Astrocyte (in vitro differentiated cells and primary cell): ENCODE results near the gene SSH2. TPM values are rescaled to one million over a fixed set of nuclear protein-coding genes. Genes with fewer than 3 reads are reported as not detected.

Experiments used
- DNase-seq: peaks from one replicate; pipeline ENCODE4 v3.0.0-alpha.2; 2010; ENCODE audit warnings: low read depth
- FAIRE-seq: peaks from 2 replicates; lab custom pipeline; 2011; peaks lifted over from hg19 to GRCh38; lab: Jason Lieb, UNC
- H2AFZ ChIP-seq: 2 replicates; pipeline ENCODE4 v1.6.0; 2012; ENCODE audit warnings: low read depth, low read length, inconsistent platforms
- H3K27ac ChIP-seq: 2 replicates; pipeline ENCODE4 v1.5.1; 2011; ENCODE audit warnings: low read depth, low read length, inconsistent platforms
- H3K27me3 ChIP-seq: 2 replicates; pipeline ENCODE4 v1.6.0; 2011; ENCODE audit warnings: low read length, inconsistent platforms; ENCODE audit not compliant: insufficient read depth
- H3K36me3 ChIP-seq: 2 replicates; pipeline ENCODE4 v1.5.1; 2011; ENCODE audit warnings: low read length, inconsistent platforms; ENCODE audit not compliant: insufficient read depth
- H3K4me1 ChIP-seq: 2 replicates; pipeline ENCODE4 v1.5.1; 2011; ENCODE audit warnings: low read length, inconsistent platforms; ENCODE audit not compliant: insufficient read depth
- H3K4me2 ChIP-seq: 2 replicates; pipeline ENCODE4 v1.6.0; 2012; ENCODE audit warnings: low read length, inconsistent platforms
- H3K4me3 ChIP-seq: 2 replicates; pipeline ENCODE4 v1.5.1; 2011; ENCODE audit warnings: low read depth, mild to moderate bottlenecking, low read length, inconsistent platforms; ENCODE audit not compliant: insufficient read depth
- H3K79me2 ChIP-seq: 2 replicates; pipeline ENCODE4 v1.6.0; 2012; ENCODE audit warnings: mild to moderate bottlenecking, low read length, inconsistent platforms; ENCODE audit not compliant: insufficient read depth
- H3K9ac ChIP-seq: 2 replicates; pipeline ENCODE4 v1.6.0; 2012; ENCODE audit warnings: mild to moderate bottlenecking, low read length, inconsistent platforms
- H3K9me3 ChIP-seq: 2 replicates; pipeline ENCODE4 v1.5.1; 2012; ENCODE audit warnings: low read depth, mild to moderate bottlenecking, low read length, inconsistent platforms; ENCODE audit not compliant: insufficient read depth
- H4K20me1 ChIP-seq: 2 replicates; pipeline ENCODE4 v1.6.0; 2012; ENCODE audit warnings: low read length, inconsistent platforms; ENCODE audit not compliant: insufficient read depth
- H3K27ac Mint-ChIP-seq: one replicate; pipeline ENCODE4 v1.8.0; 2021; ENCODE audit warnings: mild to moderate bottlenecking, mixed read lengths; ENCODE audit not compliant: unreplicated experiment
- H3K27me3 Mint-ChIP-seq: one replicate; pipeline ENCODE4 v1.8.0; 2021; ENCODE audit warnings: low read depth, mixed read lengths; ENCODE audit not compliant: unreplicated experiment
- H3K36me3 Mint-ChIP-seq: one replicate; pipeline ENCODE4 v1.8.0; 2021; ENCODE audit warnings: low read depth, mixed read lengths; ENCODE audit not compliant: unreplicated experiment
- H3K4me1 Mint-ChIP-seq: one replicate; pipeline ENCODE4 v1.8.0; 2021; ENCODE audit warnings: low read depth, mixed read lengths; ENCODE audit not compliant: unreplicated experiment
- H3K4me3 Mint-ChIP-seq: one replicate; pipeline ENCODE4 v1.8.0; 2021; ENCODE audit warnings: mild to moderate bottlenecking, moderate library complexity, mixed read lengths; ENCODE audit not compliant: unreplicated experiment
- H3K9me3 Mint-ChIP-seq: one replicate; pipeline ENCODE4 v1.8.0; 2021; ENCODE audit warnings: mild to moderate bottlenecking, mixed read lengths; ENCODE audit not compliant: unreplicated experiment
- EZH2 ChIP-seq: IDR thresholded peaks from 2 replicates; pipeline ENCODE4 v1.6.1; 2012; ENCODE audit warnings: mild to moderate bottlenecking, low read length, inconsistent platforms; ENCODE audit not compliant: insufficient read depth
- total RNA-seq: library from RNA; stranded (reverse); gene quantifications from 2 replicates; pipeline ENCODE4 v1.2.1, GENCODE V29; 2021
- TF ChIP-seq, protein P1 (sequence below): IDR thresholded peaks from 2 replicates; pipeline ENCODE4 v1.5.1; 2011; ENCODE audit warnings: low read depth, mild to moderate bottlenecking, inconsistent platforms, low read length, moderate library complexity; ENCODE audit not compliant: insufficient read depth

The SSH2 gene
- total RNA-seq, 1 donor from 2014 or later = 31.1 TPM

DNA sequence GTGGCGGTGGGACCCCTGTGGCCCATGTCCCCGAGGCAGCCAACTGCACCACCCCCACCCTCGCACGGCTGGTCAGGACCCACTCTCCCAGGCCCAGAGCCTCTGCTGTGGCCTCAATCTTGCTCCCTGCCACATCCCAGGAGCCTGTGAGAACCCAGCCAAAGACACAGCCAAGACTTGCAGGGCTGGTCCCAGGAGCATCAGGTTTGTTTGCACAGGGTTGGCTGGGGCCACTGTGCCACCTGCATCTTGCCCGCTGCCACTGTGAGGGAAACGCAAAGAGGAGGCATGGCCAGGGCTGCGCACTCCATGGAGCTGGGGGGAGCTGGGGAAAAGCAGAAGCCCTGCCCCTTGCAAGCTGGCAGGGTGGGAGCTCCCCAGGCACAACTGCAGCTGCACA, 92.5 kb downstream of the SSH2 start:
- Histone ChIP-seq H3K9ac (no peak overlapping the region), H3K4me1 (peaks cover 13% of the 10 kb centered on the region), H3K9me3 (no peaks in the 10 kb centered on the region), H3K4me3 (no peak overlapping the region), H3K27ac (no peak overlapping the region), H2AFZ (no peak overlapping the region), H3K36me3 (no peaks in the 10 kb centered on the region), H4K20me1 (no peaks in the 10 kb centered on the region), H3K4me2 (no peak overlapping the region), H3K27me3 (no peaks in the 10 kb centered on the region), H3K79me2 (peaks cover 9% of the 10 kb centered on the region)
- Mint-ChIP-seq H3K36me3 (no peaks in the 10 kb centered on the region), H3K27me3 (no peaks in the 10 kb centered on the region), H3K4me3 (no peak overlapping the region), H3K27ac (no peak overlapping the region), H3K9me3 (no peaks in the 10 kb centered on the region), H3K4me1 (peaks cover 25% of the 10 kb centered on the region)
- FAIRE-seq (no peak), DNase-seq (no peak)
- no peak for TF ChIP-seq EZH2
- TF ChIP-seq, protein P1, sequence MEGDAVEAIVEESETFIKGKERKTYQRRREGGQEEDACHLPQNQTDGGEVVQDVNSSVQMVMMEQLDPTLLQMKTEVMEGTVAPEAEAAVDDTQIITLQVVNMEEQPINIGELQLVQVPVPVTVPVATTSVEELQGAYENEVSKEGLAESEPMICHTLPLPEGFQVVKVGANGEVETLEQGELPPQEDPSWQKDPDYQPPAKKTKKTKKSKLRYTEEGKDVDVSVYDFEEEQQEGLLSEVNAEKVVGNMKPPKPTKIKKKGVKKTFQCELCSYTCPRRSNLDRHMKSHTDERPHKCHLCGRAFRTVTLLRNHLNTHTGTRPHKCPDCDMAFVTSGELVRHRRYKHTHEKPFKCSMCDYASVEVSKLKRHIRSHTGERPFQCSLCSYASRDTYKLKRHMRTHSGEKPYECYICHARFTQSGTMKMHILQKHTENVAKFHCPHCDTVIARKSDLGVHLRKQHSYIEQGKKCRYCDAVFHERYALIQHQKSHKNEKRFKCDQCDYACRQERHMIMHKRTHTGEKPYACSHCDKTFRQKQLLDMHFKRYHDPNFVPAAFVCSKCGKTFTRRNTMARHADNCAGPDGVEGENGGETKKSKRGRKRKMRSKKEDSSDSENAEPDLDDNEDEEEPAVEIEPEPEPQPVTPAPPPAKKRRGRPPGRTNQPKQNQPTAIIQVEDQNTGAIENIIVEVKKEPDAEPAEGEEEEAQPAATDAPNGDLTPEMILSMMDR = no peak

DNA sequence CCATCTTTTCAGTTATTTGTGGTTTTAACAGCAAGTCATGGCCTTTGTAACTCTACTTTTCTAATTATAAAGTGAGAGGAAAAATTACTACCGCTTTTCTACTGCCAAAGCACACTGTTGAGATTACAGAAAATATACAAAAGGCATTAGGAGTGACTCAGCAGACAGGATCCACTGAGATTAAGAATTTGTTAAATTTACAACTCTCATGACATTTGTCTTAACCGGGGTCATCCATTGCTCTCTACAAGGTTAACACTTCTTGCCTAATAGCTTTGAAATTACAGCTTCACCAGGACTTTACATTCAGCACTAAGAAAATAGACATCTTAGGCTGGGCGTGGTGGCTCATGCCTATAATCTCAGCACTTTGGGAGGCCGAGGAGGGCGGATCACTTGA, 93.4 kb downstream of the SSH2 start:
- Mint-ChIP-seq H3K27me3 (no peaks in the 10 kb centered on the region), H3K4me3 (no peak overlapping the region), H3K4me1 (peaks cover 25% of the 10 kb centered on the region), H3K9me3 (no peaks in the 10 kb centered on the region), H3K27ac (peak overlapping the region; percentile 66), H3K36me3 (no peaks in the 10 kb centered on the region)
- H3K9ac ChIP-seq = no peak overlapping the region
- no peak for FAIRE-seq
- H3K36me3 ChIP-seq = no peaks in the 10 kb centered on the region
- no peaks in the 10 kb centered on the region for H4K20me1 ChIP-seq
- H3K27me3 ChIP-seq = no peaks in the 10 kb centered on the region
- peaks cover 9% of the 10 kb centered on the region for H3K79me2 ChIP-seq
- H3K4me1 ChIP-seq = peaks cover 13% of the 10 kb centered on the region
- no peak overlapping the region for H3K4me2 ChIP-seq
- H3K27ac ChIP-seq = no peak overlapping the region
- no peak for TF ChIP-seq EZH2
- TF ChIP-seq, protein P1 = no peak
- H2AFZ ChIP-seq = no peak overlapping the region
- no peaks in the 10 kb centered on the region for H3K9me3 ChIP-seq
- no peak overlapping the region for H3K4me3 ChIP-seq
- peak; percentile 46 for DNase-seq

DNA sequence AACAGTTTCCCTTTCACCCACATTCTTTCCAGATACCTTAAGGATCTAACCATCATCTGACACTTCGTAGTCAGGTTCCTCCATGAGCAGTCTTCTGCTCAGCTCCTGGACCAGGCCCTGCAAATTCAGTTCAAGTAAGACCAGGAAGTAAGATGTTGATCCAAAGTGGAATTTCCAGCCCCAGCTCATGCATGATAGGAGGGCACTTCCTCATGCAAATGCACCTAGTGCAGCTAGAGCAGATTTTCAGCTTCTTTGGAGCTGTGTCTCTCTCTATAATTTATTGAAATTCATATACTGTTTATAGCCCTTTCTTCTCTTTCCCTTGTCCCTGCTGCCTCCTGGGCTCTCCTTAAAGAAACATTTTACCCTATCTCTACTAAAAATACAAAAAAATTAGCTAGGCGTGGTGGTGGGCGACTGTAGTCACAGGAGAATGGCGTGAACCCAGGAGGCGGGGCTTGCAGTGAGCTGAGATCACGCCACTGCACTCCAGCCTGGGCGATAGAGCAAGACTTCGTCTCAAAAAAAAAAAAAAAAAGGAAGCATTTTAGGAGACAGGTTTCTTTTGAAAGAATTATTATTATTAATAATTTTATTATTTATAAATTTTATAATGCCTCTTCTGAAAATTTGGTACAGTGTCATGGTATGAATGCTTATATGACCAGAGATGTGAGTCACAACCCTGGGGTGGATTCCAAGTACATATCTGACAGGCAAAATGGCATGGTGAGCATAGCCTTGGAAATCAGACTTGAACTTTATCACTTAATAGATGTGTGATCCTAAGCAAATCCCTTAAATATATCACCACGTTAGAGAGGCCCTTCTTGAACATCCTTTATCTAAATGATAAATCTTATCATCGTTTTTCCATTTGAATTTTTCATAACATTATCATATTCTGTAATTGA, 94.3 kb downstream of the SSH2 start:
- no peak for TF ChIP-seq EZH2
- TF ChIP-seq, protein P1 = no peak
- no peaks in the 10 kb centered on the region for H3K9me3 ChIP-seq
- no peaks in the 10 kb centered on the region for H3K36me3 Mint-ChIP-seq
- H3K4me1 Mint-ChIP-seq = peaks cover 17% of the 10 kb centered on the region
- H4K20me1 ChIP-seq = no peaks in the 10 kb centered on the region
- no peaks in the 10 kb centered on the region for H3K27me3 Mint-ChIP-seq
- no peak overlapping the region for H3K27ac Mint-ChIP-seq
- H3K4me3 ChIP-seq = no peak overlapping the region
- no peak overlapping the region for H3K4me2 ChIP-seq
- H3K79me2 ChIP-seq = peaks cover 9% of the 10 kb centered on the region
- H3K27me3 ChIP-seq = no peaks in the 10 kb centered on the region
- H3K4me3 Mint-ChIP-seq = no peak overlapping the region
- H3K4me1 ChIP-seq = peaks cover 8% of the 10 kb centered on the region
- no peak overlapping the region for H2AFZ ChIP-seq
- no peak for FAIRE-seq
- no peaks in the 10 kb centered on the region for H3K9me3 Mint-ChIP-seq
- no peak overlapping the region for H3K9ac ChIP-seq
- no peak overlapping the region for H3K27ac ChIP-seq
- peak; percentile 53 for DNase-seq
- no peaks in the 10 kb centered on the region for H3K36me3 ChIP-seq
